ENCODE data around the gene PURB.
A peak's percentile ranks its signal among the peaks of the same experiment; 100 is the strongest.
"Not testable (repeated sequence)": the region's sequence is repeated elsewhere in the genome, so short reads cannot be mapped to it uniquely, and the experiment has no call there.

The PURB gene

DNA sequence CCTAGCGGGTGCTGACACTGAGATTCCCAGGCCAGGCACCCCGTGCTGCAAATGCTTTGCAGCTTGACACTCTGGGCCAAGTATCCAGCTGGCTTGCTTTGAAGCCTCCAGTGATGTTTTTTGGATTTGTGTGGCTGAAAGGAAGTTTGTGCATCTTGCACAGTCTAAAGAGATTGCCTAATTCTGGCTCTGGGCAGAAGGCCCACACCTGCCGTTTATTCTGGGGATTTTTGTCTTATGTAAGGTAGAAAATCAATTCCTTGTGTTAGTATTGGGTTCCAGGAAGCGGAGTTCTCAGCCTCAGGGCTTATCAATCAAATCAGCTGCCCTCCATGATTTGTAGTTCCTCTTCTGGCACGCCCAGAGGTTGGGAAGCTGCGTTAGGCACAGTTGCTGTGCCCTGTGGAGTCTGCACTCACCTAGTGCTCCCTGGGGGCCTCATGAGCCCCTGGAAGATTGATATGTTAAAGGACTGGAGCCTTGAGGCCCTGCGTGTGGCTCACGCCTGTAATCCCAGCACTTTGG, 8.4 kb upstream of the PURB start:
- DNase-seq (ENCODE audit: low read depth in 2 of 2, low spot score in 1 of 2) = no peak

- DNase-seq (ENCODE audit: low read depth in 2 of 2, low spot score in 1 of 2) = no peak
Observed at GRCh38 chr7:44891791-44892190, 6.5 kb upstream of the PURB start.

GRCh38 chr7:44891372-44891771, 6.0 kb upstream of the PURB start:
- no peak for DNase-seq (ENCODE audit: low read depth in 2 of 2, low spot score in 1 of 2)

- DNase-seq (ENCODE audit: low read depth in 2 of 2, low spot score in 1 of 2) = no peak
Observed at GRCh38 chr7:44889086-44889781, 3.9 kb upstream of the PURB start.

DNA sequence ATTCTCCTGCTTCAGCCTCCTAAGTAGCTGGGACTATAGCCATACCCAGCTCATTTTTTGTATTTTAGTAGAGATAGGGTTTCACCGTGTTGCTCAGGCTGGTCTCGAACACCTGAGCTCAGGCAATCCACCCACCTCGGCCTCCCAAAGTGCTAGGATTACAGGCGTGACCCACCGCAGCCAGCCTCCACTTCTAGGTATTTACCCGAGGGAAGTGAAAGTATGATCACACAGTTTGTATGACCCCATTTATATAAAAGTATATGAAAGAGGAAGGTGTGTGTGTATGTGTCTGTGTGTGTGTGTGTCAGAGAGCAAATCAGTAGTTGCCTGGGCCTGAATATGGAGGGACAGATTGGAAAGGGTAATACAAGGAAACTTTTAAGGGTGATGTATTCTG, 2.0 kb upstream of the PURB start:
- no peak for DNase-seq (ENCODE audit: low read depth in 2 of 2, low spot score in 1 of 2)

- DNase-seq (ENCODE audit: low read depth in 2 of 2, low spot score in 1 of 2) = peak; percentile 17 to 18
Observed at GRCh38 chr7:44884621-44885393, 523 bp downstream of the PURB start.

GRCh38 chr7:44883961-44884620, 1.2 kb downstream of the PURB start:
- no peak for DNase-seq (ENCODE audit: low read depth in 2 of 2, low spot score in 1 of 2)

DNA sequence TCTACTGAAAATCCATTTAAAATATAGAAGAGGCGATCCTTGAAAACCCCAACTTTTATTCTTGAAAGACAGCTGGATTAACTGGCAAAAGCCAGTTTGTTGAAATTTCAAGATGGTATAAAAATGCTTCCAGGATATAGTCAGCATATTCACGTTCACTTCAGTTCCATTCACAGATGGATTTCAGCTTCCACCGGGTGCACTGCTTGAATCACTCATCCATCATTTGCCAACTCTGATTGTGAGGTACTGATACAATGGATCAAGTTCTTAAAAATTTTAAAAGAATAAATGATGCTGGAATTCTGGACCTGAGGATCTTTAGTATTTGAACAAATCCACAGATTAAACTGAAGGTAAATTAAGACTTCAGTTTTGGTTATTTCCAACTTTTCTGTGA, 2.4 kb downstream of the PURB start:
- no peak for DNase-seq (ENCODE audit: low read depth in 2 of 2, low spot score in 1 of 2)

- no peak for DNase-seq (ENCODE audit: low read depth in 2 of 2, low spot score in 1 of 2)
Observed at GRCh38 chr7:44881610-44882009, 3.7 kb downstream of the PURB start.

DNA sequence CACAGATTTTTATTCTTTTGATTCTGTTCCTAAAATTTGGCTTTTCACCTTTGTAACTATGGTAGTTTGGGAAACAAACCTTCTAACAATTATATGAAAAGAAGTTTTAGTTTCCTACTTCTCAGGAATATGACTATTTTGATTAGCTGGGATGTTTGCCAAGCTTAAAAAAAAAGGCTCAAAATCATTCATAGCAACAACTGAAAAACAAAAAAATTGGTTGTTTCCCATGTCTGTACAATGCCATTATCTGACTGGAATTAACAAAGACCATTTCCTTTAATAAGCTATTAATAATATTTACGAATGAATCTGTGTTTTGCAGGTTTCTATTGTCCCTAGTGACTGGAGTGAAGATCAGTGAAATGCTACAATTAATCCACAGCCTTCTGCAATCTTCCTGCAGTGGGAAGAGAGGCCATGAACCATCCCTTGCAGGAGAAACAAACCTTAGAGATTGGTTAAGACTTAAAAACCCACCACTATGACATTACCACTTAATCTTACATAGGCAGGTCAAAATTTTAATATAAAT, 4.2 kb downstream of the PURB start:
- DNase-seq (ENCODE audit: low read depth in 2 of 2, low spot score in 1 of 2) = no peak

- DNase-seq (ENCODE audit: low read depth in 2 of 2, low spot score in 1 of 2) = no peak
Observed at GRCh38 chr7:44880317-44881018, 4.9 kb downstream of the PURB start.

DNA sequence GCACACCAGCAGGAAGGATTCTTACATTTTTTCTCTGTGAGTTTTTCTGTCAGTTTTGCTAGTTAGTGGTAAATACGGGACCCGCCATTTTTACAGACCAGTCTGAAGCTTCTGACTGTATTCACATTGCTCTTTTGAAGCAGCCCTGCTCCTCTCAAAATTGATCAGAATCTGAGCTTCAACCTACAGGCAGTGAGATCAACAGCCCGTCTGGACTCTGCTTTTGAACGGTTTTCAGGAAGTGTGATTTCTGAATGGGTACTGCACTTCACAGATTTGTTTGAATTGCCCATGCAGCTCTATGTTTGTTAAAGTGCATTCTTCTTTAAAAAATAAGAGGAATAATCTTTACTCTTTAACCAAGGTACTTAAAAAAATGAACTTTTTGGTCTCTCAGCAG, 8.9 kb downstream of the PURB start:
- no peak for DNase-seq (ENCODE audit: low read depth in 2 of 2, low spot score in 1 of 2)

DNA sequence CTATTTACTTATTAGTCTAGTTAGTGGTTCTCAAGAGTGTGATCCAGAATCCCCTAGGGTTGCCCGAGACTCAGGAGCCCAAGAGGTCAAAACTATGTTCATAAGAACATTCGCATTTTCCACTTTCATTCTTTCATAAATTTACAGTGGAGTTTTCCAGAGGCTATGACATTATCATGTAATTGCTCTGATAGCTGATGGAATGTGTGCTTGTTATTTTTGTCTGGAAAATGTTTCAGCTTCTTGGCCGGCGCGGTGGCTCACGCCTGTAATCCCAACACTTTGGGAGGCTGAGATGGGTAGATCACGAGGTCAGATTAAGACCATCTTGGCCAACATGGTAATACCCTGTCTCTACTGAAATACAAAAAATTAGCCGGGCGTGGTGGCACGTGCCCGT, 10.1 kb downstream of the PURB start:
- no peak for DNase-seq (ENCODE audit: low read depth in 2 of 2, low spot score in 1 of 2)

- no peak for DNase-seq (ENCODE audit: low read depth in 2 of 2, low spot score in 1 of 2)
Observed at GRCh38 chr7:44872787-44873186, 12.5 kb downstream of the PURB start.

GRCh38 chr7:44871918-44872317, 13.4 kb downstream of the PURB start:
- DNase-seq (ENCODE audit: low read depth in 2 of 2, low spot score in 1 of 2) = not testable (repeated sequence)

GRCh38 chr7:44870780-44871179, 14.6 kb downstream of the PURB start:
- DNase-seq (ENCODE audit: low read depth in 2 of 2, low spot score in 1 of 2) = not testable (repeated sequence)

- not testable (repeated sequence) for DNase-seq (ENCODE audit: low read depth in 2 of 2, low spot score in 1 of 2)
Observed at GRCh38 chr7:44870336-44870735, 15.0 kb downstream of the PURB start.

DNA sequence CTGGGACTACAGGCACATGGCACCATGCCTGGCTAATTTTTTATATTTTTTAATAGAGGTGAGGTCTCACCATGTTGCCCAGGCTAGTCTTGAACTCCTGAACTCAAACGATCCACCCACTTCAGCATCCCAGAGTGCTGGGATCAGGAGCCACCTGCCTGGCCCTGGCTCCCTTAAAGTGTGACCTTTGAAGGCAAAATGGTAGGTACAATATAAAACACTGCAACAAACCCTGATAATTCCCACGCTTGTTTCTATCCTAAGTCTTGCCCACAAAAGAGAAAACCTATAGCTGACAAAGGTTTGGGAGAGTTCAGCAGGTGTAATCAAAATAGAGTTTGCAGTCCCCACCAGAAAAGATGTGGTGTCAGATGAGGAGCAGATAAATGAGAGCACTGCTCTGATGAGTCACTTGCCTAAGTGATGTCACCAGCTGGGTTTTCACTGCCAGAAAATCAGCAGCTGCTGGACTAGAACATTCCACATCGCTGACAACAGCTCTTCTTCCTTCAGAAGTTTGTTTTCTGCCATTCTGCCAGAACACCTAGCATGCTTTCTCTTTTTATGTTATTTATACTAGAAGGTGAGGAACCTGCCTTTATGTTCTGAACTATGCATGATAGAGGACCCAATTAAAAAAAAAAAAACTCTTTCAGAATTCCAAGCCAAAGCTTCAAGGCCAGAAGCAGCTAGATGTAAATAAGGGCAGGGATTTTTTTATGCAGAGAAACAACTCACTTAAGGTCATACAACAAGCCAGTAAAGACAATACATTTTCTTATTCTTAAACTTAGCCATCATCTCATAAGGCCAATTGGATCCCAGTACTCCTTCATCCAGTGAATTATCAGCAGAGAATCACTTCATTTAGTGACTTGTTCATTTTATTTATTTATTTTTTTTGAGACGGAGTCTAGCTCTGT, 18.0 kb downstream of the PURB start:
- DNase-seq (ENCODE audit: low read depth in 2 of 2, low spot score in 1 of 2) = no peak

DNA sequence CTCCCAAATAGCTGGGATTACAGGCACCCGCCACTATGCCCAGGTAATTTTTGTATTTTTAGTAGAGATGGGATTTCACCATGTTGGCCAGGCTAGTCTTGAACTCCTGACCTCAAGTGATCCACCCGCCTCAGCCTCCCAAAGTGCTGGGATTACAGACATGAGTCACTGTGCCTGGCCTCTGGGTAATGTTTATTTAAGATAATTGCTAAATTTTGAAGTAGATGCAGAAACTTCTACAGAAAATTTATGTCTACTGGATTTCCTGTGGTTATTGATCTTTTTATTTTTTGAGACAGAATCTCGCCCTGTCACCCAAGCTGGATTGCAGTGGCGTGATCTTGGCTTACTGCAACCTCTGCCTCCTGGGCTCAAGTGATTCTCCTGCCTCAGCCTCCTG, 23.4 kb downstream of the PURB start:
- DNase-seq (ENCODE audit: low read depth in 2 of 2, low spot score in 1 of 2) = not testable (repeated sequence)

GRCh38 chr7:44858161-44858560, 27.2 kb downstream of the PURB start:
- DNase-seq (ENCODE audit: low read depth in 2 of 2, low spot score in 1 of 2) = no peak

All from stimulated activated CD8-positive, alpha-beta memory T cell treated with anti-CD3 and anti-CD28 coated beads, Interleukin-4, amount 100 ng/mL, for 4 hours (primary cell).